Mesenteric fat pad (tissue), 1 donor: ENCODE measurements around the gene RNF10. TPM values are rescaled to one million over a fixed set of nuclear protein-coding genes. Genes with fewer than 3 reads are reported as not detected.
"Not testable (repeated sequence)": the region's sequence is repeated elsewhere in the genome, so short reads cannot be mapped to it uniquely, and the experiment has no call there.

Experiments used
- DNase-seq: peaks from one replicate; pipeline ENCODE4 v3.0.0-alpha.2; 2020; ENCODE audit warnings: low spot score
- total RNA-seq: library from RNA; stranded (reverse); fragmentation: NEBNext Ultra II Directional; extraction: Animal tissue kit (Norgen Biotek cat#: 25700); gene quantifications from one replicate; pipeline ENCODE4 v1.2.1, GENCODE V29; 2021
- donor health status: DM: yes; HTN: yes; CAD: no.

RNF10 gene
- total RNA-seq, 1 donor from 2014 or later, result 224 TPM

DNA sequence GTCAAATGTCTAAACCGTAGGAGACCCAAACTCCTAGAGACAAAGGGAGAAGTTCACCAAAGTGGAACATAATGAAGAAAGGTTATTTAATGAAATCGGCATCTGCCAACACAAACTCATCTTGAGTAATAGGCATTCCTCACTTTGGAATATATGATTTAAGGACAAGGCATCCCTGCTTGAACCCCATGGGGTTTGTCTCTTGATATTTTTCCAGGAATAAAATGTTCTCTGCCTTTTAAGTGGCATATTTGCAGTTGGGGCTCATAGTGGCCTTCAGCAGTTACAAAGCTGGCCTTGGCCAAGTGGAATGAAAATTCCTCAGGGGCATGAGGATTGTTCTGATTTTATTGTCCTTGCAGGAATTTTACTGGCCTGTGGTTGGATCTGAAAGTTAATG, 40.0 kb downstream of the RNF10 start:
- no peak for DNase-seq

DNA sequence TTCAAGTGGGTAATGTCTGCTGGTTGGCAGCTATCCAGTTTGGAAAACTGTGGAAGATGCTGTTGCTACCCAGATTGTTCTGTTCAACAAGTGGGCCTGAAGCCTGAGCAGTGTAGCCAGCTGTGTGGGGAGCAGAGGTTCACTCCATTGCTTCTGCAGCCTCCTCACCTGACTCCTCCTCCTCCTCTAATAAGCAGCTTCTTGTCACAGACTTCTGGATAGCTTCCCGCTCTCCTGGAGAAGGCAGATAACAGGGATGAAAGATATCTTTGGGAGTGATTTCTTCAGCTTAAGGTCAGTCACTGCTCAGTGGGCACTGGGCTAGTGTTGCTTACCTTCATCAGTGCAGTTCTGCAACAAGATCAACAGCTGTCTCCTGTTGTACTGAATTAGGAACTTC, 45.0 kb downstream of the RNF10 start:
- no peak for DNase-seq

GRCh38 chr12:120580787-120581723, 46.9 kb downstream of the RNF10 start, which contains the start of gene POP5:
Gene POP5, minus strand, starts transcription at chr12:120581402. Its CDS starts 40 bp downstream, at chr12:120581362.
- DNase-seq, result peak; percentile 97

GRCh38 chr12:120581998-120582397, 47.8 kb downstream of the RNF10 start:
- DNase-seq, result no peak

- DNase-seq, result peak; percentile 93
Measured at GRCh38 chr12:120583478-120584030, 49.4 kb downstream of the RNF10 start.

DNA sequence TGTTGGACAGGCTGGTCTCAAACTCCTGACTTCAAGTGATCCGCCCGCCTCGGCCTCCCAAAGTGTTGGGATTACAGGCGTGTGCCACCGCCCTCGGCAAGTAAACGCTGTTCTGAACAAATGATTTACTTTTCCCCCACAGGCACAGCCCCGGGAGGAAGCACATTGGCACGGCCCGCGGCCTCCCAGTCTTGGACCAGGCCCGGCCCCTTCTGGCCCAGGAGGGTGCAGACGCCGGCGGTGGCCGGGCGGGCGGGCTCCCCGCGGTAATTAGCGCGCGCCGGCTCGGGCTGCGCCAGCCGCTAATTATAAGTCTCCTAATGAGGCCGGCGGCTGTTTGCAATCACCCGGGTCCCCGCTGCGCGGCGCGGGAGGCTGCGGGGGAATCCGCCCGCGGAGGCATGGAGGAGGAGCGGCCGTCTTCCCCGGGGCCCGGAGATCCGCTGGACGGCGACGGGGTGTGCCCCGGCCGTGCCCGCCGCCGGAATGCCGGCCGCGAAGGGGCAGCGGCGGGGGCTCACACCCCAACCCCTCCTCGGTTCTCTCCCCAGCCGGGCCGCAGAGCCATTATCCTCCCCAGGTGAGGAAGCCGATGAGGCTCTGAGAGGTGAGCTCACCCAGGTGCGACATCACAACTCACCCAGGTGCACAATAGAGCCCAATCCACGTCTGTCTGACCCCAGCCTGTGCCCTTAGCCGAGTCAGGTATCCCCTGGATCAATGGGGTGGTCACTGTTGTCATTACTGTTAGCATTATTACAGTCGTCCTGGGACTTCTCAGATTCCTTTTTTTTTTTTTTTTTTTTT, 50.4 kb downstream of the RNF10 start:
- peak; percentile 92 for DNase-seq

GRCh38 chr12:120586206-120586605, 52.0 kb downstream of the RNF10 start:
- DNase-seq, result no peak

DNA sequence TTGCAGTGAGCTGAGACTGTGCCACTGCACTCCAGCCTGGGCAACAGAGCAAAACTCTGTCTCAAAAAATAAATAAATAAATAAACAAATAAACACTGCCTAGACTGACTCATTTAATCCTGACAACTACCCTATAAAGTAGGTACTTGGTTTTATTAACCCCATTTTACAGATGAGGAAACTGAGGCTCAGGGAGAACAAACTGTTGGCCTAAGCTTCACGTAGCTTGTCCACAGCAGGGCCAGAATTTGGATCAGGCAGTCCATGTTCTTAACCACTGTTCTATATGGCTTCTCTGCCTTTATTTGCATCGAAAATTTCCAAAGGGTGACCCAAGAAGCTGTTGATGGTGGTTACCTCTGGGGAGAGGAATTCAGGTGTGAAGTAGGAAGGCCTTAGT, 52.7 kb downstream of the RNF10 start:
- no peak for DNase-seq

DNA sequence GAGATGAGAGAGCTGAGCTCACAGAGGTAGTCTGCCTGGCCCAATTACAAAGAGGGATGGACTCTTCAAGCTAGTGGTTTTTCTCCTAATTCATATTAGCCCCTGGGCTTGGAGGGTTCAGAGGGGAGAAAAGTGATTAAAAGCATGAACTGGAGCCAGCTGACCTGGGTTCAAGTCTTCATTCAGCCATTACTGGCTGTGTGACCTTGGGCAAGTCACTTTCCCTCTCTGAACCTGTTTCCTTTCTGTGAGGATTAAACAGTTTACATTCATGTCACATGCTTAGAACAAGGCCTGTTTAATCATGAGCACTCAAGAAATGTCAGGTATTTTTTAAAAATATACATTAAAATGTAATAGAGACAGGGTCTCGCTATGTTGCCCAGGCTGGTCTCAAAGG, 54.2 kb downstream of the RNF10 start:
- no peak for DNase-seq

DNA sequence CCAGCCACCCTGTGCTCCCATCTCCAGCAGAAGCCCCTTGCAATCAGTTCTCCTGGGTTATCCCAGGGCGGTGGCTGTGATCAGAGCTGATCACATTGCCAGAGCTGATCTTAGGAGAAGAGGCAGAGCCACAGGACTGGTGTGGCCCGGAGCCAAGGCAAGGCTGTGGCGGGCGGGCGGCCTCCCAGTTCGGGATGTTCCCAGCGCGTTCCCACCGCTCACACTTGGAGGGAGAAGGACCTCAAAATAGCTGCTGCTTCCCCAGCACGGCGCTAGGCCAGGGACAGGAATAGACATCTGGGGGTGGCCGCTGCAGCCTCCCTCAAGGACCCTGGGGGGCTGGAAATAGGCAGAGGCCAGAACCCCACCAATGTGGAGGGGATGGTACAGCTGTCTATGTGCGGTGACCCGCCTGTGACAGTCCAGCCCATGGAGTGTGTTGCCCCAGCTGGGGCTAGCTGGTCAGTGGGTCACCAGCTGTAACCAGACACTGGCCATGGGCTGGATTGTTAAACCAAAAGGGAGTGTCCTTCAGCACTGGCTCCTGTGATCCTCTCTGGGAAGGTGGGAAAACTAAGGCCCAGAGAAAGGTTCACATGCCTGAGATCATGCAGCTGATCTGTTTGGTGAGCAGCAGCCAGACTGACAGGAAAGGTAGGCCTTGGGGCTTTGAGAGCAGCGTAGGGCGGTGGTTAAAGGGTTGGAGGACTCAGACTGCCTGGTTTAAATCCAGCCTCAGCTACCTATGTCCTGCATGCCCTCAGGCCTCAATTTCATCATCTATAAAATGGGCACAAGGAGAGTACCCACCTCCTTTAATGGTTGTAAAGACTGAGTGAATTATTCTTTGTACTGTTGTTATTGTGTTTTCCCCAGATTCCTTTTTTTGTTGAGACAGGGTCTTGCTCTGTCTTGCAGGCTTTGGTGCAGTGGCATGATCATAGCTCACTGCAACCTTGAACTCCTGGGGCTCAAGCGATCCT, 55.1 kb downstream of the RNF10 start:
- DNase-seq, result no peak

- no peak for DNase-seq
Measured at GRCh38 chr12:120590741-120591407, 56.7 kb downstream of the RNF10 start.

- no peak for DNase-seq
Measured at GRCh38 chr12:120592121-120593049, 58.2 kb downstream of the RNF10 start.

- DNase-seq, result no peak
Measured at GRCh38 chr12:120596901-120597300, 62.7 kb downstream of the RNF10 start.

DNA sequence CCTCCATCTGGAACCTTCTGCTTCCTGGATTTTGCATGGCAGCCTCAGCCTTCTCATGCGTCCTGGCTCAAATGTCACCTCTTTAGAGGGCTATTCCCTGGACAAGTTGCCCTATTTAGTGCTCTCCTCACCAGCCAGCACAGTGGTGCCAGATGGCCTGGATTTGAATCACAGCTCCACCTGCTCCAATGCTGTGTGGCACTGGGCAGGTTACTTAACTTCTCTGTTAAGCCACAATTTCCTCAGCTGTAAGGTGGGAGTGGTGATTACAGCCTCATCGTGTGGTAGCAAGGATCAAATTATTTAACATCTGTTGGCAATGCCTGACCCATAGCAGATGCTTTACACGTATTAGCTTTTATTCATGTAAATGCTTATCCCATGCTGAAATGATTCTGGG, 63.7 kb downstream of the RNF10 start:
- no peak for DNase-seq

- DNase-seq, result no peak
Measured at GRCh38 chr12:120598674-120599463, 64.7 kb downstream of the RNF10 start.

GRCh38 chr12:120599672-120600552, 65.8 kb downstream of the RNF10 start:
- DNase-seq, result no peak

- DNase-seq, result not testable (repeated sequence)
Measured at GRCh38 chr12:120602416-120602815, 68.3 kb downstream of the RNF10 start.
